Erythroblast (primary cell): Measurements from ENCODE around the gene SHB.

Source experiments
- GATA1 ChIP-seq: IDR thresholded peaks from 2 replicates; pipeline ENCODE4 v1.6.1; 2011; ENCODE audit warnings: low read depth, mild to moderate bottlenecking, control low read depth, low read length, moderate library complexity
- POLR2A ChIP-seq: IDR thresholded peaks from 2 replicates; pipeline ENCODE4 v1.6.1; 2011; ENCODE audit warnings: mild to moderate bottlenecking, low read length

GRCh38 chr9:37972351-37972848, 96.6 kb downstream of the SHB start:
- TF ChIP-seq POLR2A (no peak), GATA1 (no peak)
